Astrocyte of the cerebellum (primary cell): ENCODE results near the gene ACER2.
"Not testable (repeated sequence)": the region's sequence is repeated elsewhere in the genome, so short reads cannot be mapped to it uniquely, and the experiment has no call there.

Experiments used
- DNase-seq: peaks from one replicate; pipeline ENCODE4 v3.0.0-alpha.2; 2011; ENCODE audit warnings: low read depth
- H3K4me3 ChIP-seq: 2 replicates; pipeline ENCODE4 v1.5.1; 2011; ENCODE audit warnings: mild to moderate bottlenecking, low read depth, low read length, moderate library complexity
- in situ Hi-C: cut with HindIII; loops from 2 replicates; pipeline ENCODE4 v1.10.0; 2017; ENCODE audit warnings: low sequenced_read_pairs
- TF ChIP-seq, protein P1 (sequence below): IDR thresholded peaks from 2 replicates; pipeline ENCODE4 v1.5.1; 2012; ENCODE audit warnings: low read length, low read depth, moderate library complexity, mild to moderate bottlenecking; ENCODE audit errors: missing control alignments

The ACER2 gene

DNA sequence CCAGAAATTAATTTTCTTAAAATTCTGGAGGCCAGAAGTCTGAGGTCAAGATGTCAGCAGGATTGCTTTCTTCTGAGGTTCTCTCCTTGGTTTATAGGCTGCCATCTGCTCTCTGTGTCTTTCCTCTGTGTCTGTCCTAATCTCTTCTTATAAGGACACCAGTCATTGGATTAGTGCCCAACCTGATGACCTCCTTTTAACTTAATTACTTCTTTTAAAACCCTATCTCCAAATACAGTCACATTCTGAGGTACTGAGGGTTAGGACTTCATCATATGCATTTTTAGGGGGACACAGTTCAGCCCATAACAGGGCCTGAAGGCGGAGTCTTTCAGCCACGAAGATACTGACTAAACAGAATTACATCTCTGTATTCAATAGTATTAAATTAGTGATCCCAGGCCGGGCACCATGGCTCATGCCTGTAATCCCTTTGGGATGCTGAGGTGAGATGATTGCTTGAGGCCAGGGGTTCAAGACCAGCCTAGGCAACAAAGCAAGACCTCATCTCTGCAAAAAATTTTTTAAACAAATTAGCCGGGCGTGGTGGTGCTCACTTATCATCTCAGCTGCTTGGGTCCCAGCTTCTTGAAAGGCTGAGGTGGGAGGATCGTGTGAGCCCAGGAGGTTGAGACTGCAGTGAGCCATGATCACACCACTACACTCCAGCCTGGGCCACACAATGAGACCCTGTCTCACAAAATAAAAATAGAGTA, 22.9 kb upstream of the ACER2 start:
- H3K4me3 ChIP-seq: no peak overlapping the region
- in situ Hi-C loops: no loop called here
- TF ChIP-seq, protein P1, sequence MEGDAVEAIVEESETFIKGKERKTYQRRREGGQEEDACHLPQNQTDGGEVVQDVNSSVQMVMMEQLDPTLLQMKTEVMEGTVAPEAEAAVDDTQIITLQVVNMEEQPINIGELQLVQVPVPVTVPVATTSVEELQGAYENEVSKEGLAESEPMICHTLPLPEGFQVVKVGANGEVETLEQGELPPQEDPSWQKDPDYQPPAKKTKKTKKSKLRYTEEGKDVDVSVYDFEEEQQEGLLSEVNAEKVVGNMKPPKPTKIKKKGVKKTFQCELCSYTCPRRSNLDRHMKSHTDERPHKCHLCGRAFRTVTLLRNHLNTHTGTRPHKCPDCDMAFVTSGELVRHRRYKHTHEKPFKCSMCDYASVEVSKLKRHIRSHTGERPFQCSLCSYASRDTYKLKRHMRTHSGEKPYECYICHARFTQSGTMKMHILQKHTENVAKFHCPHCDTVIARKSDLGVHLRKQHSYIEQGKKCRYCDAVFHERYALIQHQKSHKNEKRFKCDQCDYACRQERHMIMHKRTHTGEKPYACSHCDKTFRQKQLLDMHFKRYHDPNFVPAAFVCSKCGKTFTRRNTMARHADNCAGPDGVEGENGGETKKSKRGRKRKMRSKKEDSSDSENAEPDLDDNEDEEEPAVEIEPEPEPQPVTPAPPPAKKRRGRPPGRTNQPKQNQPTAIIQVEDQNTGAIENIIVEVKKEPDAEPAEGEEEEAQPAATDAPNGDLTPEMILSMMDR: no peak
- no peak for DNase-seq

DNA sequence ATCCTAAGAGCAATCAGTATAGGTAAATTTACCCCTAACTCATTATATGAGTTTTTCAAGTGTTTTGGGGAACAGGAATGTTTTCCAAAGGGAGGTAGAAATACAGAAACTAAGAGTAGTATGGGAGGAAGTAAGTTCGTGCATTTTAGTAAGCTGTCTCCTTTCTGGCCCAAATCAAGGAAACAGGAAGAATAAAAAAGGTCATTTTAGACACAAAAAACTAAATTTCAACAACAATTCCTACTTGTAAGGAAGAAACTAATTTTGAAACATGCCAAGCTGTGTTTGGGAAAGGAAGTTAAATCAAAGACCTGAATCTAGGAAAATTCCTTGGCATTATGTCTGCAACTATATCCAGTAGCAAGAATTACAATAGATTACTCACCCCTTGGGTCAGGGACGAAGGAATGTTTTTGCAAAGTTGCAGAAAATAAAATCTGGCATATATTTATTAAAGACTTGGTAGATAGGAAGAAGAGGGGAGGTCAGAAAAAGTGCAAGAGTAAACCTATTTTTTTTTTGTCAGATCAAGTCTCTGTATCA, 22.2 kb upstream of the ACER2 start:
- TF ChIP-seq, protein P1: no peak
- in situ Hi-C loops: no loop called here
- no peak overlapping the region for H3K4me3 ChIP-seq
- no peak for DNase-seq

DNA sequence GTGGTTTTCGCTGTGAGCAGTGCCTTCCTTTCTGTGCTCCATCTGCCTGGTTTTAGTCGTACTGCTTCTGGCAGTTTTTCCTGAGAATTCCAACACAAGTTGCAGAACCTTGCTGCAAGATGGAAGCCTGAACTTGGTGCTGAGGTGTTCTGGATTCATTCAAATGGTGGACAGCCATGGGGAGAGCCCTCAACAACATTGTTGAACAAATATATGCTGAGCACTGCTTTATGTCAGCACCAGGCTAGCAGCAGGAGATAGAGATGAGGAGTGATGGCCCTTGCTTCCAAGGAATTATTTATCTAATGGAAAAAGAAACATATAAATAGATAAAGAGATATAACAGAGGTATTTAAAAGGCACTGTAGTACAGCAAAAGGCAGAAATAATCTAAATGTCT, 21.5 kb upstream of the ACER2 start:
- in situ Hi-C loops: no loop called here
- TF ChIP-seq, protein P1: no peak
- DNase-seq: no peak
- no peak overlapping the region for H3K4me3 ChIP-seq

DNA sequence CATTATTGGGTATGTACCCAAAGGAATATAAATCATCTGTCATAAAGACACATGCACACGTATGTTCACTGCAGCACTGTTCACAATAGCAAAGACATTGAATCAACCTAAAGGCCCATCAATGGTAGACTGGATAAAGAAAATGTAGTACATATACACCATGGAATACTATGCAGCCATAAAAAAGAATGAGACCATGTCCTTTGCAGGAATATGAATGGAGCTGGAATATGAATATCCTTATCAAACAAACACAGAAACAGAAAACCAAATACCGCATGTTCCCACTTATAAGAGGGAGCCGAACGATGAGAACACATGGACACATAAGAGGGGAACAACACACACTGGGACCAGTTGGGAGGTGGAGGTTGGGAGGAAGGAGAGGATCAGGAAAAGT, 19.3 kb upstream of the ACER2 start:
- H3K4me3 ChIP-seq, DNase-seq, in situ Hi-C loops: not testable (repeated sequence)

DNA sequence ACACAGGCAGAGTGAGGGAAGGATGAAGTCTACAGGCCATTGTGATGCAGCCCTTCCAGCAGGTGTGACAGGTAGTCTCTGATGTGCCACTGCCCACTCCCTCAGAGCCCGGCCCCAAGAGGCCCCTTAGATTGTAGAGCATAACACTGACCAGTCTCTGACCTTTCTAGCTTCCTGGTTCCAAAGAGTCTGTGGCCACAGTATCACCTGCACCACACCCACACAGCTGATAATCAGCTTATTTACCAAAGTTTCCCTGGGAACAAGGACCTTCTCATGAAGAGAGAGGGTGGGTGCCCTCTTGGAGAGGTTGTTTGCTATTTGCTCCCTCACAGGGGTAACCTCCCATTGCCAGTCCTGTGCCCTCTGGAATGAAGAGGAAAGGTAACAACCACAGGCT, 11.0 kb upstream of the ACER2 start:
- H3K4me3 ChIP-seq: no peak overlapping the region
- no peak for DNase-seq
- TF ChIP-seq, protein P1: no peak
- in situ Hi-C loops: no loop called here

DNA sequence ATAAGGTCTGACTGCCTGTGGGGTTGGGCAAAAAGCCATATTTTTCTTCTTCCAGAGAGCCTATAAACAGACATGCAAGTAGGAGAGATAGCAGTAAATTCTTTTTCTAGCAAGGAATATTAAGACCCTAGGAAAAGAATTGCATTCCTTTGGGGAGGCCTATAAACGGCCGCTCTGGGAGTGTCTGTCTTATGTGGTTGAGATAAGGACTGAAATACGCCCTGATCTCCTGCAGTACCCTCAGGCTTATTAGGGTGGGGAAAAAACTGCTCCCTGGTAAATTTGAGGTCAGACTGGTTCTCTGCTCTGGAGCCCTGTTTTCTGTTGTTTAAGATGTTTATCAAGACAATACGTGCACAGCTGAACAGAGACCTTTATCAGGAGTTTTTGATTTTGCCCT, 5.6 kb upstream of the ACER2 start:
- H3K4me3 ChIP-seq, DNase-seq, in situ Hi-C loops: not testable (repeated sequence)

DNA sequence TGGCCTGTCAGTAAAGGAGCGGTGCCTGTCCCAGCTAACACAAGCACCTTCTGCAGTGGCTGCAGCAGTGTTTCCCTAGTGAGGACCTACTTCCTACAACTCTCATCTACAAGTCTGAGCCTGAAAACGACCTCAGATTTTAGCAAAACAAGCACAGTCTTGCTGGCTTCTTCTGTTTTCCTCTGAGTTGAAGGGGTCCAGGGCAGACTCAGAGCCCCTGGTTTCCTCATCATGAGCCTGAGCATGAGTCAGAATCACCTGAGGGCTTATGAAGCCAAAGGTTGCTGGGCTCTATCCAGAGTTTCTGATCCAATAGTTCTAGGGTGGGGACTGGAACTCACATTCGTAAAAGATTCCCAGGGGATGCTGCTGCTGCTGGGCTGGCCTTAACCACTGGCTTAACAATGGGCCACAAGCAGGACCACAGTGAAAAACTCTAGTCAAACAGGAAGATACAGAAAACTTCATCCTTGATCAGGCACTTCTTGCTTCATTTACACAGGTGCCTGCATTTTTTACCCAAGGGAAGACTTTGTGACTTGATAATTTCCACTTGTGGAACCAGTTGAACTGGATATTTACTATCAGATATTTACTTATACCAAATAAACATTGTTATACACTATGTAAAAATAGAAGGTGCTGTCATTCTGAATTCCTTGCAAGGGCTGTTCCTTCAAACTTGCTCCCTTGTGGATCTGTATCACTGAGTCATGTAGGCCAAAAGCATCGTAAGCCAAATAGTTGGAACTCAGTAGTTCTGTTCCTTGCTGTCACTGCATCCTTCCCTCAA, 4.3 kb upstream of the ACER2 start:
- in situ Hi-C loops: no loop called here
- TF ChIP-seq, protein P1: no peak
- DNase-seq: no peak
- no peak overlapping the region for H3K4me3 ChIP-seq
